ENCODE measurements around the gene UBAC2. TPM values are rescaled to one million over a fixed set of nuclear protein-coding genes. Genes with fewer than 3 reads are reported as not detected.

UBAC2 gene
- total RNA-seq, 2 experiments from 2014 or later = 52.8 to 60.8 TPM

DNA sequence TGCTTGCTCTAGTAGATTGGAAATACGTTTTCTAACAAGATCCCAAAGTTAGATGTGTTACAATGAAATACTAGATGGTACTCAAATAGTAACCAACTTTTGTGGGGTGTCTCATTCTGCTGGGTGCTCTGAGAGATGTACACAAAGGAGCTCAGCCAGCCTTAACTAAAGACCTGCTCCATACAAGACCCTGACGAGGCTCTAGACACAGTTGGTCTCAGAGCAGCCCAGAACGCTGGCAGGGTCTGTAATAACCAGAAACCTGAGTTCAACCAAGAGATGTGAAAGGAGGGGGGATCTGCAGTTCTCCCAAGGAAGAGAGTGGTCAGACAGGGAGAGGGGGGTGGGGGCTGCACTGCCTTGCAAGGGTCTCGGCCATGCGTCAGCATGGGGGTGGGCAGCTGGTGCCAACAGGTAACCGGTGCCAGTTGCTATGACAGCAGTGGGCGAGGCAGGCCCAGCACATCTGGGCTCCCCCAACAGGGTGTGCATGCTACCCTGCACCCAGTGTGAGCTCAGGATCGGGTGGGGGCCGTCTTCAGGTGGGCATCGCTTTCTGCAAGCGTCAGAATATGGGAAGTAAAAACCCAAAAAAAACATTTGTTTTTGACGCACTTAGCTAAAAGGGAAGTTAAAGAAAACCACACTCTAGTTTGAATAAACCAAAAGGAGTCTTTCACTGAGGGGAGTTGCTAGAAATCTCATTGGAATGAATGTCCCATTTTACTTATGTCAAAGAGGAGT lies 174.5 kb downstream of the UBAC2 start:
- Mint-ChIP-seq H3K4me1 (peaks cover 72% of the 10 kb centered on the region), H3K27ac (peak overlapping the region; percentile 70), H3K27me3 (no peaks in the 10 kb centered on the region), H3K4me3 (peak overlapping the region; percentile 38), H3K9me3 (ENCODE audit: low read depth) (no peaks in the 10 kb centered on the region), H3K36me3 (peaks cover 54% of the 10 kb centered on the region)
- DNase-seq (no peak), ATAC-seq (peak; percentile 29)
- CTCF ChIA-PET = interaction anchor here (0.6 to 3.2 kb wide), 9 partner anchors 12 to 199 kb away, joined by 3 to 16 read pairs (median 5); no protein-coding TSS in a partner anchor

DNA sequence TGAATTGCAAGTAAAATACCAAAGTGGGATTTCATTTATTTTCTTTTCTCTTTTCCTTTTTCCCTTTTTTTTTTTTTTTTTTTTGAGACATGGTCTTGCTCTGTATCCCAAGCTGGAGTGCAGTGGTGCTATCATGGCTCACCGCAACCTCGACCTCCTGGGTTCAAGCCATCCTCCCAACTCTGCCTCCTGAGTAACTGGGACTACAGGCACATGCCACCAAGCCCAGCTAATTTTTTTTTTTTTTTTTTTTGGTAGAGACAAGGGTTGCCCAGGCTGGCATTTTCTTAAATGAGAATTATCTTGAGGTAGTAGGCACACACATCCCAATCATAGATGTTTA lies 175.1 kb downstream of the UBAC2 start:
- DNase-seq (peak; percentile 19), ATAC-seq (no peak)
- peaks cover 51% of the 10 kb centered on the region for H3K36me3 Mint-ChIP-seq
- H3K9me3 Mint-ChIP-seq (ENCODE audit: low read depth) = no peaks in the 10 kb centered on the region
- no peaks in the 10 kb centered on the region for H3K27me3 Mint-ChIP-seq
- CTCF ChIA-PET = interaction anchor here (1.0 to 3.2 kb wide), 8 partner anchors 11 to 199 kb away, joined by 3 to 16 read pairs (median 5); no protein-coding TSS in a partner anchor
- peak overlapping the region; percentile 38 for H3K4me3 Mint-ChIP-seq
- peaks cover 72% of the 10 kb centered on the region for H3K4me1 Mint-ChIP-seq
- no peak overlapping the region for H3K27ac Mint-ChIP-seq

DNA sequence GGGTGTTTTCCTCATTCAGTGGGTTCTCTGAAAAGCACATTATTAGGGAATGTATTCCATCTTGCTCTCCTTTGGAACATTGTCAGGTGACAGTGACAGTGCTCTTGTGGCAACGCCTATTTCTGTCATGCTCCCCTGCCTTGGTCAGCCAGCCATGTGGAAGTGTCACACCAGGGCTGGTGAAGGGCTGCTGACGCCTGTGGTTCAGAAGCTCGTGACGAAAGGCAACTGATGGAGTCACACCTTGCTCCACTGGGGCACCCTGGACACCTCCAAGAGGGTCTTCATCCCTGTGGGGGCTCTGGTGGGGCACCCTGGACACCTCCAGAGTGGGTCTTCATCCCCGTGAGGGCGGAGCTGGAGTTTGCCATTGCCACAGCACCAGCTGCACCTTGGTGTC lies 175.5 kb downstream of the UBAC2 start:
- DNase-seq (peak; percentile 39), ATAC-seq (no peak)
- Mint-ChIP-seq H3K4me3 (no peak overlapping the region), H3K27me3 (no peaks in the 10 kb centered on the region), H3K27ac (no peak overlapping the region), H3K9me3 (ENCODE audit: low read depth) (no peaks in the 10 kb centered on the region), H3K36me3 (peaks cover 50% of the 10 kb centered on the region), H3K4me1 (peaks cover 72% of the 10 kb centered on the region)
- CTCF ChIA-PET = interaction anchor here (1.0 to 3.2 kb wide), 7 partner anchors 11 to 110 kb away, joined by 3 to 16 read pairs (median 4); no protein-coding TSS in a partner anchor

DNA sequence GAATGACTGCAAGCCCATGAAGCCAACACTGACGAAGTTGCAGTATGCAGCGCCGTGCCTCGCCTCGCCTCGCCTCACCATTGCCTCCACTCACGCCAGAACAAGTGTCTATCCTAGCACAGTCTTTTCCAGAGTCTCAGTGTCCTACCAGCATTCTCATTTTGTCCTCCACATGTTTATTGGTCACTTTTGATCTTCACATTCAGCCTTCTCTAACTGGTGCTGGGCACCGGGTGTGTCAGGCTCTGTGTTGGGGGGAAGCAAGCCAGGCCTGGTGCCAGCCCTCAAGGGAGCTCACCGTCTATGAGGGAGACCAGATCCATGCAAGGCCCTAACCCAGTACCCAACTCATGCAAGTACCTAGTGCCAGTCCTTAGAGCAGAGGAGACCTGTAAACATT lies 176.3 kb downstream of the UBAC2 start:
- H3K4me3 Mint-ChIP-seq = no peak overlapping the region
- H3K36me3 Mint-ChIP-seq = peaks cover 51% of the 10 kb centered on the region
- CTCF ChIA-PET = interaction anchor here (1.0 to 3.2 kb wide), 5 partner anchors 10 to 111 kb away, joined by 3 to 16 read pairs (median 5); no protein-coding TSS in a partner anchor
- DNase-seq (peak; percentile 31), ATAC-seq (no peak)
- no peaks in the 10 kb centered on the region for H3K27me3 Mint-ChIP-seq
- H3K27ac Mint-ChIP-seq = no peak overlapping the region
- H3K9me3 Mint-ChIP-seq (ENCODE audit: low read depth) = no peaks in the 10 kb centered on the region
- H3K4me1 Mint-ChIP-seq = peaks cover 75% of the 10 kb centered on the region

DNA sequence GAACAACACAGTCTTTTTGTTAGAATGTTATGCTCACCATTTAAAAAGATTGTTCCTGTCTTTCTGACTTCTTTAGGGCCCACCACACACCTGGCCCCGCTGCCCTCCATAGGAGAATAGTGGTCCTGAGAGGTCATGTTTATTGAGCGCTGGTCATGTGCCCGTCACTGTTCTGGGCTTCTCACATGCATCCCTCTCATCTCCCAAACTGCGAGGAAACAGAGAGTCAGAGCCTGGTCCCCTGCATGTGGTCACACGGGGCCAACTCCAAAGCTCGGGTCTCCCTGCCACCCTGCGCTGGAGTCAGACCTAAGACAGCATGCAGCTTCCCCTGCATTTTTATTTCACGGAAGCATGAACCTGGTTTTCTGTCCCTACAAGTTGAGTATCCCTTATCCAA lies 177.0 kb downstream of the UBAC2 start:
- peaks cover 75% of the 10 kb centered on the region for H3K4me1 Mint-ChIP-seq
- CTCF ChIA-PET = interaction anchor here (1.1 to 1.5 kb wide), 2 partner anchors 17 to 105 kb away, joined by 3 read pairs; no protein-coding TSS in a partner anchor
- H3K36me3 Mint-ChIP-seq = peaks cover 45% of the 10 kb centered on the region
- H3K27ac Mint-ChIP-seq = no peak overlapping the region
- no peak for ATAC-seq
- no peaks in the 10 kb centered on the region for H3K9me3 Mint-ChIP-seq (ENCODE audit: low read depth)
- H3K27me3 Mint-ChIP-seq = no peaks in the 10 kb centered on the region
- DNase-seq = no peak
- no peak overlapping the region for H3K4me3 Mint-ChIP-seq

DNA sequence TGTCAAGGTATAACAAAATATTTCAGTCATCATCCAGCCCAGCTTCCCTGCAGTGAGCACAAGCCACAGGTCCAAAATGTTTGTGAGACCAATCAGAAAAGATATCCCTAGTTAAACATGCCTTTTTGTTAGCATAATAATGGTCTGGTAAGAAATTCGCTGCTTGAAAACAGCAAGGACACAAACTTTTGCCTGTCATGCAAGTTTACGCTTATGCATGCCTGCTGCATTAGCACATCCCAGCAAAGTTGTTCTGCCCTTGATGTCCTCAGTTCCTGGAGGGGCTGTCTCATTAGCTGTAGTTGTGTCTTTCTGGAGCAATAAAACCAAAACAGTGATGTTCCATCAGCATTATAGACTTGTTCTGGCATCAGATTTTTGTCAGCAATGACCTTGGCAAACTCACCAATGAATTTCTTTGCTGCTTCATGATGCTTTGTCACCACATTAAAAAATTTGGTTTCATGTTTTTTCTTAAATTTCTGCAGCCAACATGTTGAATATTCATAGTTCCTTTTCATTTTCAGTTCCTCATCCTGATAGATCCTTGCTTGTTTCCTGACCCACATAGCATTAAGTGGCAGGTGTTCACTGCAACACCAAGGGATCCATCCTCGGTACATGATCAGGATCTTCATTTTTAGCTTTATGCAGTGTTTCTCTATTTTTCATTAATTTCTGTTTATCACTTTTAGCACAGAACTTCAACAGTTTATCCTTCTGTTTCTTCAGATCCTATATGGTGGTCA lies 178.5 kb downstream of the UBAC2 start:
- DNase-seq (no peak), ATAC-seq (no peak)
- Mint-ChIP-seq H3K4me3 (no peak overlapping the region), H3K27ac (no peak overlapping the region), H3K4me1 (peaks cover 82% of the 10 kb centered on the region), H3K27me3 (no peaks in the 10 kb centered on the region), H3K9me3 (ENCODE audit: low read depth) (no peaks in the 10 kb centered on the region), H3K36me3 (peaks cover 39% of the 10 kb centered on the region)
- CTCF ChIA-PET = interaction anchor here (0.7 to 0.8 kb wide), 2 partner anchors 27 to 58 kb away, joined by 3 read pairs; no protein-coding TSS in a partner anchor

DNA sequence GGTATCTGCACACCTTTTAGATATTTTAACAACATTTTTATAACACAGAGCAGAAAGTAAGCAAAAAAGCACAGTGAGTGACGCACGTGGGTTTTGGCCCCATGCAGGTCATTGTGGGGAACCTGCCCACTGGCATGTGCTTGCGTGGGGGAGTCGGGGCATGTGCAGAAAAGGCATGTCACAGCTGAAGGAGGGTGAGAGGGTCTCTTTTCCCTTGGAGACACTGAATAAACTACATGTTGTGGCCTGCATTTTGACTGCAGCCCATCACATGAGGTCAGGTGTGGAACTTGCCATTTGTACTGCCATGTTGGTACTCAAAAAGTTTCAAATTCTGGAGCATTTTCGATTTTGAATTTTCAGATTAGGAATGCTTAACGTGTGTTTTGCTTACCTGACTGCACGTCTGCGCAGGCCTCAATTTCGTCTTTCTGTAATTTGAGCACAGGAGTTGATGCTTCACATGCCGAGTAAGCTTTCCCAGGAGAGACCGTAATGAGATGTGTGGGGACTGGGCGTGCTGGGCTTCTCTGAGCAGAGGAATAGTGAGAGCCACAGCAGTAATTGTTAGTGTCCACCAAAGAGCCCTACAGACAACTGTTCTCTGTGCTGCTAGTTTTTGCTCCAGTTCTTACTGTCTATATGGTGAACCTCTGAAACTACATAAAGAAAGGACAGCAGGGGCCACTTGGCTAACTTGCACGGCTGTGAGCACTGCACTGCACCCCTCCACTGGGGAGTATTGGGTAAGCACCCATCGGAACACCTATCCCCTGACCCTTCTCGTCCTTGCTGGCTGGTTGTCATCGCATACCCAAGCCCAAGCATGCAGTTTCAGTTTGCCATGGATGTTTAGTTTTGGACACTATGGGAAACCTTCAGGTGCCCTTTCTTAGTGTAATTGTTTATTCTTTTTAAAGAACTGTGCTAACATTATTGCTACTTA lies 179.5 kb downstream of the UBAC2 start:
- H3K27ac Mint-ChIP-seq = peak overlapping the region; percentile 85
- DNase-seq (peak; percentile 39), ATAC-seq (no peak)

DNA sequence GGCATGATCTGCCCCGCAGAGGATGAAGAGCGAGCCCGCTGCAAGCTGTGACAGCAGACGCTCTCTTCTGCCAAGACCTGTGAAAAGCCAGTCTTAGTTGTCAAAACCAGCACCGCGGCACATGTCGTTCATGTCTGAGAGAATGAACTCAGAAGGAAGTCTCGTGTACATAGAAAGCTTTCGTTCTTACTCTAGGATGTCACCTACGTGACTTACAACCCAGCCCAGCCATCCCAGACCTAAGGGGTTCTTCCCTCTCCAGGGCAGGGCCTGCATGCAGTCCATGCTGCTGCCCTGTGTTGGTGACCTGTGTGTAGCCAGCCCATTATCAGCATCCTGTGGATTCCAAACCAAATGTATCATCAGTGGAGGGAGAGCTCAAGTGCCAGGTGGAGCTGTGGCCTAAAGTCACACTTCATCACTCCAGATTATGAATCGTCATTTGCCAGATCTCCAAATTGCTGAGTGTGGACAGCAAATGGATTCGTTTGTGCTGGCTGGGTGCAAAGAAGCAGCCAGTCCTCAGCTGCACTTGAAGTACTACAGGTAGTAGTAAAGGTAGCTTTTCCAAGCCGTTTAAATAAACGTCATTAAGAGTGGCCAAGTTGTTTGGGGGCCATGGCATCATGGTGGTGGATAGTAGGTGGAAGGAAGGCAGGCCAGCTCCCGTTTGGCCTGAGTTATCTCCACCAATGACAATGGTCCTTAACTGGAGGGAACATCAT lies 180.4 kb downstream of the UBAC2 start:
- CTCF ChIA-PET = interaction anchor here (0.8 to 12.4 kb wide), 16 partner anchors 9 to 507 kb away, joined by 3 to 208 read pairs (median 4); partner anchors contain the start of gene UBAC2
- Mint-ChIP-seq H3K36me3 (peaks cover 41% of the 10 kb centered on the region), H3K4me3 (no peak overlapping the region), H3K9me3 (ENCODE audit: low read depth) (no peaks in the 10 kb centered on the region), H3K27ac (peak overlapping the region; percentile 85), H3K4me1 (peaks cover 74% of the 10 kb centered on the region), H3K27me3 (no peaks in the 10 kb centered on the region)
- ATAC-seq = peak; percentile 86
- peak; percentile 90 for DNase-seq

More for the DNA sequence above, 179.5 kb downstream of the UBAC2 start:
- Mint-ChIP-seq H3K4me3 (no peak overlapping the region), H3K9me3 (ENCODE audit: low read depth) (no peaks in the 10 kb centered on the region), H3K36me3 (peaks cover 38% of the 10 kb centered on the region), H3K4me1 (peaks cover 81% of the 10 kb centered on the region), H3K27me3 (no peaks in the 10 kb centered on the region)
- CTCF ChIA-PET = interaction anchor here (0.8 to 12.4 kb wide), 13 partner anchors 8 to 204 kb away, joined by 3 to 208 read pairs (median 5); partner anchors contain the start of gene UBAC2

DNA sequence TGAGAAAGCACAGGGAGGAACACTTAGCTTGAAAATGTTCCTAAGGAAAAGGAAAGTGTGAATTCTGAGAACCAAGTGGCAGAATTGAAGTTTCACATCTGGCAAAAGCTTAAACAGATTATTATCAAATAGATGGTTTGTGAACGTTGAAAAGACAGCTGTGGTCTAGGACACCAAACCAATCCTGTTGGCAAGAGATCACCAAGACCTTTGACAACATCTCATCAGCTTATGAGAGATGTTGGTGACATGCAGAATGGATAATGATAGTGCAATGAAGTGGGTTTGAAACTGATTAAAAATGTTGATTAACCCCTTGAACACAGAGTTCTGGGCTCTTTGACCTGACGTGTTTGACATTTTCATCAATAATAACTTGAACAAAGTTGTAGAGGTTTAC lies 181.1 kb downstream of the UBAC2 start:
- peaks cover 36% of the 10 kb centered on the region for H3K36me3 Mint-ChIP-seq
- peak overlapping the region; percentile 85 for H3K27ac Mint-ChIP-seq
- no peaks in the 10 kb centered on the region for H3K9me3 Mint-ChIP-seq (ENCODE audit: low read depth)
- no peaks in the 10 kb centered on the region for H3K27me3 Mint-ChIP-seq
- ATAC-seq (no peak), DNase-seq (peak; percentile 40)
- CTCF ChIA-PET = interaction anchor here (1.0 to 12.4 kb wide), 14 partner anchors 10 to 507 kb away, joined by 3 to 208 read pairs (median 6); partner anchors contain the start of gene UBAC2
- no peak overlapping the region for H3K4me3 Mint-ChIP-seq
- peaks cover 68% of the 10 kb centered on the region for H3K4me1 Mint-ChIP-seq

DNA sequence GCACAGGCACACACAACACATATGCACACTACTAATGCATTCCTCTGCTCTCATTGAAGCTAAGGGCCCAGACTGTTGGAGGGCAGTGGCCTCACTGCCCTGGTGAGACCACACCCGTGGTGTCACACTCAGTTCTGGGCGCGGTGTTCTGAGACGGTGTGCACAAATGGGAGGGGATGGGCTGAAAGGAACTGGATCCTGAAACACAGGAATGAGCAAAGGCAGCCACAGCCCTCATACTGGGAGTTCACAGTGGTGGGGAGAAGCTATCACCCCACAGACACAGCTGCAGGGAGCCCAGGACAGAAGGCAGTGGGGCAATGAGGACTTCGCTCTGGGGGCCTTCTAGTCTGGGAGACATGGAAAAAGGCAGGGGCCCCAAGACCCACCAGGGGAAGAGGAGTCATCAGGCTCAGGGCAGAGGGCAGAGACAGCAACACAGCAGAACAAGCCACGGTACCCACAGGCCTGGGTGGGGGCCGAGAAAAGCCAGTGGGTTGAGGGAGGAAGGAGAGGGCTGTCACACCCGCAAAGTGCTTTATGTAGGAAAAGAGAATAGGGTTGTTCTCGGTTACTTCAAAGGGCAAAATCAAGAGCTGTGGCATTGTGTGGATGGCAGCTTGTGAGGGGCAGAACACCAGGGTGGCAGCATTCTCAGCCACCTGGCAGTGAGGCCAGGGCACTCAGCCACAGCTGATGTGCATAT lies 181.9 kb downstream of the UBAC2 start:
- DNase-seq = peak; percentile 59
- peak; percentile 11 for ATAC-seq
- Mint-ChIP-seq H3K27ac (peak overlapping the region; percentile 85), H3K9me3 (ENCODE audit: low read depth) (no peaks in the 10 kb centered on the region), H3K4me3 (no peak overlapping the region), H3K4me1 (peaks cover 66% of the 10 kb centered on the region), H3K27me3 (no peaks in the 10 kb centered on the region), H3K36me3 (peaks cover 36% of the 10 kb centered on the region)
- CTCF ChIA-PET = interaction anchor here (1.0 to 12.4 kb wide), 12 partner anchors 9 to 206 kb away, joined by 3 to 208 read pairs (median 6); no protein-coding TSS in a partner anchor

DNA sequence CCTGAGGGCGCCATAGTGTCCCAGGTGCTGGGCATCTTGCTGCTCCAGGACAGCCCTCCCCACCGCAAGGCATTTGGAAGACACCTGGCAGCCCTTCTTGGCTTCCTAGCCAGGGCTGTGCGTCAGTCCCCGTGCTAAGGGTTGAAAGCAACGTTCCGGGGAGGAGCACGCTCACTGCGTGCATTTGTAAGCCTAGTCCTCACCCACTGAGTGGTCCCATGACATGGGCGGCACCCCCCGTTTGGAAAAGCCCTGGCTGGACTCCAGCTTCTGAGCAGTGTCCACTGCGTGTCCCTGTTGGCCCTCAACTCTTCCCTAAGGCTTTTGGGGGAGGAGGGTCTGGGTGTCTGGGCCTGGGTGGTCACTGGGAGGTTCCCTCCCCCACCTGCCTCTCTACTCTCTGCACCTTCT lies 182.9 kb downstream of the UBAC2 start:
- H3K9me3 Mint-ChIP-seq (ENCODE audit: low read depth) = no peaks in the 10 kb centered on the region
- CTCF ChIA-PET = interaction anchor here (1.0 to 12.4 kb wide), 7 partner anchors 10 to 207 kb away, joined by 3 to 208 read pairs (median 6); no protein-coding TSS in a partner anchor
- no peak for ATAC-seq
- no peaks in the 10 kb centered on the region for H3K27me3 Mint-ChIP-seq
- H3K36me3 Mint-ChIP-seq = peaks cover 31% of the 10 kb centered on the region
- H3K4me1 Mint-ChIP-seq = peaks cover 67% of the 10 kb centered on the region
- peak; percentile 38 for DNase-seq
- H3K4me3 Mint-ChIP-seq = no peak overlapping the region
- H3K27ac Mint-ChIP-seq = peak overlapping the region; percentile 85

Data from activated CD8-positive, alpha-beta memory T cell treated with anti-CD3 and anti-CD28 coated beads, Interleukin-2, amount 10 ng/mL, durations not matched to agents 7 days and 5 days (primary cell).